Neutrophil (primary cell): ENCODE data around the gene HDAC6.

Experiments used
- H3K27ac ChIP-seq: fragments of 200-600 bp; sonication (generic); 2 replicates; pipeline ENCODE4 v1.5.1; 2016; ENCODE audit warnings: mild to moderate bottlenecking, moderate library complexity
- H3K27me3 ChIP-seq: fragments of 200-600 bp; sonication (generic); 2 replicates; pipeline ENCODE4 v1.6.0; 2016; ENCODE audit warnings: mild to moderate bottlenecking
- H3K36me3 ChIP-seq: fragments of 200-600 bp; sonication (generic); 2 replicates; pipeline ENCODE4 v1.5.1; 2017
- H3K4me1 ChIP-seq, 2 experiments: fragments of 200-600 bp in 1 of 2; sonication (generic) in 1 of 2; 1 replicate in 1 of 2; 2 replicates in 1 of 2; pipeline versions ENCODE4 v1.5.1 to v1.6.1; 2013 to 2016; ENCODE audit warnings: low read depth in 1 of 2, low read length in 1 of 2, mild to moderate bottlenecking in 1 of 2, moderate library complexity in 1 of 2; ENCODE audit not compliant: control insufficient read depth in 1 of 2, insufficient read depth in 1 of 2
- H3K4me3 ChIP-seq, 2 experiments: fragments of 200-600 bp in 1 of 2; sonication (generic) in 1 of 2; 1 replicate in 1 of 2; 2 replicates in 1 of 2; pipeline ENCODE4 v1.5.1; 2013 to 2016; ENCODE audit warnings: low read depth in 1 of 2, low read length in 1 of 2, mild to moderate bottlenecking in 1 of 2, moderate library complexity in 1 of 2
- H3K9me3 ChIP-seq: fragments of 200-600 bp; sonication (generic); 2 replicates; pipeline ENCODE4 v1.5.1; 2016
- TF ChIP-seq, protein P1 (sequence below): fragments of 200-600 bp; sonication (generic); IDR thresholded peaks from 2 replicates; pipeline ENCODE4 v1.5.1; 2016; ENCODE audit warnings: antibody characterized with exemption

HDAC6 gene

DNA sequence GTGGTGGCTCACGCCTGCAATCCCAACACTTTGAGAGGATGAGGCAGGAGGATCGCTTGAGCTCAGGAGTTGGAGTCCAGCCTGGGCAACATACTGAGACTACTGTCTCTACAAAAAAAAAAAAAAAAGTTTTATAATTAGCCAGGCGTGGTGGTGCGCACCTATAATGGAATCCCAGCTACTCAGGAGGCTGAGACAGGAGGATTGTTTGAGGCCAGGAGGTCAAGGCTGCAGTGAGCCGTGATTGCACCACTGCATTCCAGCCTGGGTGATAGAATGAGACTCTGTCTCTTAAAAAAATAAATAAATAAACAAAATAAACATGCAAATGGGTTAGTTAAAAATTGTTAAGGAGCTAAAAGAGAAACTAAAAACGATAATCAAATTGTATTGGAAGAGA, 32.6 kb upstream of the HDAC6 start:
- Histone ChIP-seq H3K36me3 (no peaks in the 10 kb centered on the region), H3K9me3 (no peaks in the 10 kb centered on the region), H3K4me1 (no peaks in the 10 kb centered on the region), H3K27me3 (no peaks in the 10 kb centered on the region), H3K4me3 (no peak overlapping the region), H3K27ac (no peak overlapping the region)
- TF ChIP-seq, protein P1, sequence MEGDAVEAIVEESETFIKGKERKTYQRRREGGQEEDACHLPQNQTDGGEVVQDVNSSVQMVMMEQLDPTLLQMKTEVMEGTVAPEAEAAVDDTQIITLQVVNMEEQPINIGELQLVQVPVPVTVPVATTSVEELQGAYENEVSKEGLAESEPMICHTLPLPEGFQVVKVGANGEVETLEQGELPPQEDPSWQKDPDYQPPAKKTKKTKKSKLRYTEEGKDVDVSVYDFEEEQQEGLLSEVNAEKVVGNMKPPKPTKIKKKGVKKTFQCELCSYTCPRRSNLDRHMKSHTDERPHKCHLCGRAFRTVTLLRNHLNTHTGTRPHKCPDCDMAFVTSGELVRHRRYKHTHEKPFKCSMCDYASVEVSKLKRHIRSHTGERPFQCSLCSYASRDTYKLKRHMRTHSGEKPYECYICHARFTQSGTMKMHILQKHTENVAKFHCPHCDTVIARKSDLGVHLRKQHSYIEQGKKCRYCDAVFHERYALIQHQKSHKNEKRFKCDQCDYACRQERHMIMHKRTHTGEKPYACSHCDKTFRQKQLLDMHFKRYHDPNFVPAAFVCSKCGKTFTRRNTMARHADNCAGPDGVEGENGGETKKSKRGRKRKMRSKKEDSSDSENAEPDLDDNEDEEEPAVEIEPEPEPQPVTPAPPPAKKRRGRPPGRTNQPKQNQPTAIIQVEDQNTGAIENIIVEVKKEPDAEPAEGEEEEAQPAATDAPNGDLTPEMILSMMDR = no peak

DNA sequence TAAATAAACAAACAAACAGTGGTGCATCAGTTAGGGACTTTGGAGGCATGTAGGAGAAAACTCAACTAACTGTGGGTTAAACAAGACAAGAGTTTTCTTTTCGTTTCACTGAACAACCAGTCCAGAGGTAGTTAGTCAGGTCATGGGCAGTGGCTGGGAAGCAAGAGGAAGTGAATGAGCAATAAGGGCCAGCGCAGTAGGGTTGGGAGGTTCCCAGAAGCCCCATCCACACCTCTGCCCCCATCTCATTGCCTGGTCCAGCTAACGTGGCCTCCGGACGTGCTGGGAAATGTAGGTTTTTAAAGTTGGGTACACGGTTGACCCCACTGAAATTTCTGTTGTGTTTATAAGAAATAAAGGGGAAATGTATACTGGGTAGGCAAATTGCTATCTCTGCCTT, 31.6 kb upstream of the HDAC6 start:
- Histone ChIP-seq H3K9me3 (no peaks in the 10 kb centered on the region), H3K4me3 (no peak overlapping the region), H3K4me1 (no peaks in the 10 kb centered on the region), H3K27ac (no peak overlapping the region), H3K36me3 (no peaks in the 10 kb centered on the region), H3K27me3 (no peaks in the 10 kb centered on the region)
- TF ChIP-seq, protein P1 = no peak

DNA sequence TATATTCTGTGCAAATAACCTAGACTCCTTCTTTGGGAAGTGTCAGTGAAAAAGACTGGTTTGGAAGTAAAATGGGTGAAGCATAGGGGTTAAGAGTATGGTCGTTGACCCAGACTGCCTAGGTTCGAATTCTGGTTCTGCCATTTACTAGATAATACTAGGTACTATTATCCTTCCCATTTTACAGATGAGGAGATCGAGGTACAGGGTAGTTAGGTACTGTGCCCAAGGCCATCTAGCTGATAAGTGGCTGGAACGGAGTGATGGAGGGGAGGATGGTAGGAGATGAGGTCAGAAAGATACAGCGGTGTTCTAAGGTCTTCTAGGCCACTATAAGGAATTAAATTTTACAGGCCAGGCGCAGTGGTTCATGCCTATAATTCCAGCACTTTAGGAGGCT, 29.3 kb upstream of the HDAC6 start:
- no peak overlapping the region for H3K27ac ChIP-seq
- H3K36me3 ChIP-seq = no peaks in the 10 kb centered on the region
- no peaks in the 10 kb centered on the region for H3K27me3 ChIP-seq
- H3K4me1 ChIP-seq = no peaks in the 10 kb centered on the region
- TF ChIP-seq, protein P1 = no peak
- H3K4me3 ChIP-seq = no peak overlapping the region
- H3K9me3 ChIP-seq = no peaks in the 10 kb centered on the region

DNA sequence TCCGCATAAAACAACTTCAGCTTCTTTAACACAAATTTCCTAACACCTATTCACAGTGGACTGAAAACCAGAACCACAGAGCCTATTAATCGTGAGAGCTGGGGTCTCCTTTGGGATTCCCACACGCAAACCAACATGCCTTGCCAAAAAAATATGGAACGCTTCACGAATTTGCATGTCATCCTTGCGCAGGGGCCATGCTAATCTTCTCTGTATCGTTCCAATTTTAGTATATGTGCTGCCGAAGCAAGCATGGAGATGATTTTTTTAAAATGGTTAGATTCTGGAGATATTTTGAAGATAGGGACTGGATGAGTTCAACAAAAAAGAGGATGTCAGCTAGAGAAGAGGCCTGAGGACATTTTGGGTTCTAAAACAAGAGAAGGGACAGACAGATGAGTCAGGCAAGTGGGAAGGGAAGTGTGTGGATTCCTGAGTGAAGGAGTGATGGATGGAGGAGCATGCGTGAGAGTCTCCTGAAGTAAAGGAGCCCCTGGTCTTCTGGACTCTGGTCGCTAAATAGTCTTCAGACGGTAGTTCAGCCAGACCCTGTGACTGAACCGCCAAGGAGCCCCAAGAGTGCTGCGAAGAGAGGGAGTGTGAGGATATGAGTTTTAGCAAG, 24.9 kb upstream of the HDAC6 start:
- no peaks in the 10 kb centered on the region for H3K27me3 ChIP-seq
- H3K27ac ChIP-seq = no peak overlapping the region
- TF ChIP-seq, protein P1 = no peak

DNA sequence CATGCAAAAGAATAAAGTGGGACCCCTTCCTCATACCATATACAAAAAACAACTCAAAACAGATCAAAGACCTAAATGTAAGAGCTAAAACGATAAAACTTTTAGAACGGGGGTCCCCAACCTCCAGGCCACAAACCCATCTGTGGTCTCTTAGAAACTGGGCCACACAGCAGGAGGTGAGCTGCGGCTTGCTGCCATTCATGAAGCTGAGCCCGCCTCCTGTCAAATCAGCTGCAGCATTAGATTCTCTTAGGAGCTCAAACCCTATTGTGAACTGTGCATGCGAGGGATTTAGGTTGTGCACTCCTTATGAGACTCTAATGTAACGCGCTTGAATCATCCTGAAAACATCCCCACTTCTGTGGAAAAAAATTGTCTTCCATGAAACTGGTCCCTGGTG, 22.5 kb upstream of the HDAC6 start:
- H3K9me3 ChIP-seq = no peaks in the 10 kb centered on the region
- no peaks in the 10 kb centered on the region for H3K27me3 ChIP-seq
- TF ChIP-seq, protein P1 = no peak
- H3K27ac ChIP-seq = no peak overlapping the region
- H3K4me3 ChIP-seq = no peak overlapping the region
- no peaks in the 10 kb centered on the region for H3K4me1 ChIP-seq
- H3K36me3 ChIP-seq = no peaks in the 10 kb centered on the region

More for the DNA sequence above, 24.9 kb upstream of the HDAC6 start:
- Histone ChIP-seq H3K36me3 (no peaks in the 10 kb centered on the region), H3K4me3 (no peak overlapping the region), H3K9me3 (no peaks in the 10 kb centered on the region), H3K4me1 (no peaks in the 10 kb centered on the region)

DNA sequence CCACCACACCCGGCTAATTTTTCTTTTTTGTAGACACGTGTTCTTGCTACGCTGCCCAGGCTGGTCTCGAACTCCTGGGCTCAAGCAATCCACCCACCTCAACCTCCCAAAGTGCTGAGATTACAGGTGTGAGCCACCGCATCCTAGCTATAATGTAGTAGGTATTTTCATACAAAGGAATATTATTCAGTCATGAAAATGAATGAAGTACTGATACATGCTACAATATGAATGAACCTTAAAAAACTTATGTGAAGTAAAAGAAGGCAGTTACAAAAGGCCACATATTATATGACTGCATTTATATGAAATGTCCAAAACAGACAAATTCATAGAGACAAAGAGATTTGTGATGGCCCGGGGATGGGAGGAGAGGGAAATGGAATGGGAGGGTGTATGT, 20.2 kb upstream of the HDAC6 start:
- H3K27me3 ChIP-seq = no peaks in the 10 kb centered on the region
- H3K36me3 ChIP-seq = no peaks in the 10 kb centered on the region
- no peak overlapping the region for H3K4me3 ChIP-seq
- TF ChIP-seq, protein P1 = no peak
- H3K9me3 ChIP-seq = no peaks in the 10 kb centered on the region
- no peaks in the 10 kb centered on the region for H3K4me1 ChIP-seq
- H3K27ac ChIP-seq = no peak overlapping the region
